PC-9 (cell line): ENCODE data around the gene LINC00237. TPM values are rescaled to one million over a fixed set of nuclear protein-coding genes. Genes with fewer than 3 reads are reported as not detected.

Source experiments
- BruUV-seq: library from RNA; stranded (reverse); fragments of 400-500 nt; replicated peaks from 2 replicates; lab custom pipeline; 2021; lab: Mats Ljungman, UMichigan
- CTCF ChIA-PET: fragments of 300-600 bp; sonication (Branson Sonifier 250); formaldehyde crosslinking; loops from one replicate; lab custom pipeline; 2022; ENCODE audit warnings: antibody characterized with exemption; lab: Charles Lee
- POLR2A ChIA-PET: fragments of 300-600 bp; sonication (Branson Sonifier 250); formaldehyde crosslinking; loops from one replicate; lab custom pipeline; 2022; ENCODE audit warnings: antibody characterized with exemption; ENCODE audit not compliant: unreplicated experiment; lab: Charles Lee
- DNase-seq, 2 experiments: peaks; one replicate each; pipeline versions ENCODE4 v3.0.0 to v3.0.0-alpha.2; 2015 to 2022; ENCODE audit warnings: mixed read lengths in 1 of 2
- H2AFZ ChIP-seq: fragments of 200-600 bp; sonication (generic); 2 replicates; pipeline ENCODE4 v1.8.1; 2017; ENCODE audit warnings: antibody characterized with exemption
- H3F3A ChIP-seq: fragments of 200-600 bp; sonication (generic); 2 replicates; pipeline ENCODE4 v1.8.1; 2017; ENCODE audit warnings: antibody characterized with exemption, mild to moderate bottlenecking, low read depth; ENCODE audit not compliant: insufficient read depth
- H3K27ac ChIP-seq: fragments of 200-600 bp; sonication (generic); 2 replicates; pipeline ENCODE4 v1.6.1; 2016; ENCODE audit warnings: mixed run types
- H3K27me3 ChIP-seq: fragments of 200-600 bp; sonication (generic); 2 replicates; pipeline ENCODE4 v1.6.1; 2016; ENCODE audit warnings: low read depth, mixed run types; ENCODE audit not compliant: insufficient read depth
- H3K36me3 ChIP-seq: fragments of 200-600 bp; sonication (generic); 2 replicates; pipeline ENCODE4 v1.6.1; 2016; ENCODE audit warnings: low read depth, mixed run types
- H3K4me1 ChIP-seq: fragments of 200-600 bp; sonication (generic); replicated peaks from 2 replicates; pipeline ENCODE4 v1.6.1; 2016; ENCODE audit warnings: mixed run types; ENCODE audit not compliant: insufficient read depth
- H3K4me2 ChIP-seq: fragments of 200-600 bp; sonication (generic); 2 replicates; pipeline ENCODE4 v1.6.1; 2017; ENCODE audit warnings: mixed run types
- H3K4me3 ChIP-seq: fragments of 200-600 bp; sonication (generic); 2 replicates; pipeline ENCODE4 v1.6.1; 2016; ENCODE audit warnings: mixed run types
- H3K79me2 ChIP-seq: fragments of 200-600 bp; sonication (generic); 2 replicates; pipeline ENCODE4 v1.6.1; 2017; ENCODE audit warnings: low read depth, mixed run types
- H3K9me2 ChIP-seq: fragments of 200-600 bp; sonication (generic); 2 replicates; pipeline ENCODE4 v1.8.1; 2017; ENCODE audit warnings: mild to moderate bottlenecking; ENCODE audit not compliant: insufficient read depth
- H3K9me3 ChIP-seq: fragments of 200-600 bp; sonication (generic); 2 replicates; pipeline ENCODE4 v1.8.1; 2016; ENCODE audit warnings: low read depth; ENCODE audit not compliant: insufficient read depth
- H4K20me1 ChIP-seq: fragments of 200-600 bp; sonication (generic); 2 replicates; pipeline ENCODE4 v1.8.1; 2017; ENCODE audit not compliant: insufficient read depth
- CTCF ChIP-seq: fragments of 200-600 bp; sonication (generic); conservative IDR thresholded peaks from 2 replicates; pipeline ENCODE4 v1.6.1; 2017; ENCODE audit warnings: mixed run types, antibody characterized with exemption, mild to moderate bottlenecking, moderate library complexity
- EZH2 ChIP-seq: fragments of 200-600 bp; sonication (generic); IDR thresholded peaks from 2 replicates; pipeline ENCODE4 v1.8.0; 2017; ENCODE audit warnings: antibody characterized with exemption, low read depth
- intact Hi-C: fragments of 100-400 bp; cut with micrococcal nuclease; formaldehyde crosslinking; loops from one replicate; pipeline ENCODE4 v1.10.0; 2022; ENCODE audit not compliant: unreplicated experiment
- total RNA-seq: library from RNA; stranded (reverse); gene quantifications from 2 replicates; pipeline ENCODE4 v1.2.3, GENCODE V29; 2021

The LINC00237 gene
- total RNA-seq, 1 experiment from 2014 or later, result not detected

GRCh38 chr20:21053002-21053762 lies 53.0 kb downstream of the LINC00237 start:
- Histone ChIP-seq H3F3A (no peaks in the 10 kb centered on the region), H3K9me3 (no peaks in the 10 kb centered on the region), H3K9me2 (no peaks in the 10 kb centered on the region), H3K4me2 (no peak overlapping the region), H3K4me3 (no peak overlapping the region), H3K36me3 (no peaks in the 10 kb centered on the region), H4K20me1 (no peaks in the 10 kb centered on the region), H3K27me3 (peaks cover 61% of the 10 kb centered on the region), H3K4me1 (no peaks in the 10 kb centered on the region), H3K27ac (no peak overlapping the region), H2AFZ (no peak overlapping the region), H3K79me2 (no peaks in the 10 kb centered on the region)
- ChIA-PET CTCF (no interaction called here), POLR2A (no interaction called here)
- TF ChIP-seq EZH2, result no peak
- TF ChIP-seq CTCF, result no peak
- no peak for DNase-seq
- BruUV-seq, result no TSS peak
- intact Hi-C loops, result no loop called here

- BruUV-seq, result no TSS peak
- Histone ChIP-seq H3K9me2 (no peaks in the 10 kb centered on the region), H4K20me1 (no peaks in the 10 kb centered on the region), H3K4me3 (no peak overlapping the region), H3K27ac (no peak overlapping the region), H3K36me3 (no peaks in the 10 kb centered on the region), H3K9me3 (no peaks in the 10 kb centered on the region), H3F3A (no peaks in the 10 kb centered on the region), H3K79me2 (no peaks in the 10 kb centered on the region), H2AFZ (no peak overlapping the region), H3K4me2 (no peak overlapping the region), H3K27me3 (peaks cover 60% of the 10 kb centered on the region), H3K4me1 (no peaks in the 10 kb centered on the region)
- DNase-seq, result no peak
- CTCF ChIA-PET, result no interaction called here
- TF ChIP-seq CTCF, result no peak
- TF ChIP-seq EZH2, result no peak
- POLR2A ChIA-PET, result no interaction called here
- intact Hi-C loops, result no loop called here
Measured at GRCh38 chr20:21052686-21053001, 53.5 kb downstream of the LINC00237 start.

GRCh38 chr20:21052241-21052640 lies 53.9 kb downstream of the LINC00237 start:
- intact Hi-C loops, result no loop called here
- no peaks in the 10 kb centered on the region for H4K20me1 ChIP-seq
- H2AFZ ChIP-seq, result no peak overlapping the region
- no TSS peak for BruUV-seq
- no peaks in the 10 kb centered on the region for H3K4me1 ChIP-seq
- no peaks in the 10 kb centered on the region for H3K79me2 ChIP-seq
- ChIA-PET POLR2A (no interaction called here), CTCF (no interaction called here)
- peaks cover 63% of the 10 kb centered on the region for H3K27me3 ChIP-seq
- DNase-seq, result no peak
- H3K4me2 ChIP-seq, result no peak overlapping the region
- H3K36me3 ChIP-seq, result no peaks in the 10 kb centered on the region
- H3K9me2 ChIP-seq, result no peaks in the 10 kb centered on the region
- no peak overlapping the region for H3K4me3 ChIP-seq
- no peaks in the 10 kb centered on the region for H3K9me3 ChIP-seq
- H3K27ac ChIP-seq, result no peak overlapping the region
- no peak for TF ChIP-seq CTCF
- TF ChIP-seq EZH2, result no peak
- no peaks in the 10 kb centered on the region for H3F3A ChIP-seq
